Right ventricle myocardium inferior (tissue), 1 donor: ENCODE measurements around the gene IL23A. TPM values are rescaled to one million over a fixed set of nuclear protein-coding genes. Genes with fewer than 3 reads are reported as not detected.

Source experiments
- ATAC-seq: fragments of 200-7000 bp; cut with Tn5 transposase; one replicate; pipeline ENCODE4 v1.9.1; 2020; ENCODE audit warnings: mild to moderate bottlenecking, moderate library complexity
- DNase-seq: peaks from one replicate; pipeline ENCODE4 v3.0.0; 2021; ENCODE audit errors: missing footprints
- intact Hi-C: fragments of 100-400 bp; cut with DNase I; formaldehyde crosslinking; loops from one replicate; pipeline ENCODE4 v1.11.0; 2022
- total RNA-seq: library from RNA; stranded (reverse); fragmentation: NEBNext Ultra II Directional; extraction: Animal tissue kit (Norgen Biotek cat#: 25700); gene quantifications from one replicate; pipeline ENCODE4 v1.2.1, GENCODE V29; 2021
- donor health status: DM: no; HTN: yes; CAD: no; lungs with severe emphysema.

IL23A gene
- total RNA-seq, 1 donor from 2014 or later, result not detected

DNA sequence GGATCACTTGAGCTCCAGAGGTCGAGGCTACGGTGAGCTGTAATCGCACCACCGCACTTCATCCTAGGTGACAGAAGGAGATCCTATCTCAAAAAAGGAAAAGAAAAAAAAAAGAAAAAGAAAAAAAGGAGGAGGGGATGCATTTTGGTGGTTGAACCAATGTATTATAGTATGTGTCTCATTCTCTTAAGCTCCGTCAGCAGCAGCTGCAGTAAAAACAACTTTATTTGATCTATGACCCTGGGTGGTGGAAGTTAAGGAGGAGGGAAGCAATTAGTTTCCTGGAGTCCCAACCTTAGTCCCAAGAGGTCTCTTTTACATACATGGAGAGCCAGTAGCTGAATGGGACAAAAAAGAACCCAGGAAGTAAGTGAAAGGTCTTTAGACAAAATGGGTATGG is 50.7 kb downstream of the IL23A start:
- DNase-seq (no peak), ATAC-seq (no peak)
- intact Hi-C loops, result no loop called here

Other genes starting within 250 kb of the IL23A start
- gene PA2G4, start 234.3 kb upstream of the IL23A start, total RNA-seq, result 69.7 TPM
- gene RPL41, start 222.3 kb upstream of the IL23A start, total RNA-seq, result 2,099 TPM
- 7.3 TPM for gene ZC3H10, start 220.6 kb upstream of the IL23A start, total RNA-seq
- 33.6 TPM for gene ESYT1, start 210.6 kb upstream of the IL23A start, total RNA-seq
- 45.8 TPM for gene MYL6B, start 186.3 kb upstream of the IL23A start, total RNA-seq
- gene MYL6, start 180.5 kb upstream of the IL23A start, total RNA-seq, result 673 TPM
- 68.8 TPM for gene SMARCC2, start 149.4 kb upstream of the IL23A start, total RNA-seq
- gene RNF41, start 117.0 kb upstream of the IL23A start, total RNA-seq, result 53.8 TPM
- 22.2 TPM for gene NABP2, start 114.5 kb upstream of the IL23A start, total RNA-seq
- not detected for gene SLC39A5, start 108.8 kb upstream of the IL23A start, total RNA-seq
- gene ANKRD52, start 80.5 kb upstream of the IL23A start, total RNA-seq, result 23.9 TPM
- gene COQ10A, start 71.9 kb upstream of the IL23A start, total RNA-seq, result 130 TPM
- 799 TPM for gene CS, start 38.6 kb upstream of the IL23A start, total RNA-seq
- gene CNPY2, start 22.9 kb upstream of the IL23A start, total RNA-seq, result 36.5 TPM
- 45.1 TPM for gene PAN2, start 4.9 kb upstream of the IL23A start, total RNA-seq
- 31.6 TPM for gene STAT2, start 21.2 kb downstream of the IL23A start, total RNA-seq
- not detected for gene APOF, start 24.0 kb downstream of the IL23A start, total RNA-seq
- 3.2 TPM for gene TIMELESS, start 110.5 kb downstream of the IL23A start, total RNA-seq
- gene MIP, start 115.8 kb downstream of the IL23A start, total RNA-seq, result not detected
- gene SPRYD4, start 129.7 kb downstream of the IL23A start, total RNA-seq, result 3.1 TPM
- 0.76 TPM for gene GLS2, start 149.3 kb downstream of the IL23A start, total RNA-seq
- 30.2 TPM for gene RBMS2, start 182.9 kb downstream of the IL23A start, total RNA-seq